GM19397 (cell line): ENCODE data around the gene CDS1.
"Not testable (repeated sequence)": the region's sequence is repeated elsewhere in the genome, so short reads cannot be mapped to it uniquely, and the experiment has no call there.

Source experiments
- ATAC-seq: cut with Tn5 transposase; IDR thresholded peaks from one replicate; pipeline ENCODE4 v1.9.1; 2021; ENCODE audit warnings: mild to moderate bottlenecking, moderate library complexity; ENCODE audit not compliant: unreplicated experiment

The CDS1 gene

GRCh38 chr4:84669201-84669600 lies 86.3 kb downstream of the CDS1 start:
- ATAC-seq = no peak

- ATAC-seq = no peak
Measured at GRCh38 chr4:84672177-84672576, 89.2 kb downstream of the CDS1 start.

GRCh38 chr4:84673475-84674240 lies 90.7 kb downstream of the CDS1 start:
- no peak for ATAC-seq

GRCh38 chr4:84677093-84677492 lies 94.2 kb downstream of the CDS1 start:
- no peak for ATAC-seq

DNA sequence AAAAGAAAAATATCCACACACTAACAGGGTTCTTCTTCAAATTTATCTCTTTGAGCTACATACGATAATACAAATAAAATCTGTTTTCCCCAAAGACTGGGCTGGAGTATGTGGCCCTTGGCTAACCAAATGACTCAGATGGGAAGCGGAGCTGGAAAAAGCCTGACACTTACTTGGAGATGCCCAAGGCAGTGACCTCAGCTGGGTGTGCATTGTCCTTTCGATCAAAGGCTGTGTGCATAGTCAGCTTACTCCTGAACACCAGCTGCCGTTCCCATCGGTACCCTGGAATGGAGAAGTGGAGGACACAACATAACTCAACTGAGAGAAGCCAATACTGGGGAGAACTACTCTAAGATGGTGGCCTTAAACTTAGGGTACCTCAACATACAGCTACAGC lies 95.1 kb downstream of the CDS1 start:
- ATAC-seq = no peak

DNA sequence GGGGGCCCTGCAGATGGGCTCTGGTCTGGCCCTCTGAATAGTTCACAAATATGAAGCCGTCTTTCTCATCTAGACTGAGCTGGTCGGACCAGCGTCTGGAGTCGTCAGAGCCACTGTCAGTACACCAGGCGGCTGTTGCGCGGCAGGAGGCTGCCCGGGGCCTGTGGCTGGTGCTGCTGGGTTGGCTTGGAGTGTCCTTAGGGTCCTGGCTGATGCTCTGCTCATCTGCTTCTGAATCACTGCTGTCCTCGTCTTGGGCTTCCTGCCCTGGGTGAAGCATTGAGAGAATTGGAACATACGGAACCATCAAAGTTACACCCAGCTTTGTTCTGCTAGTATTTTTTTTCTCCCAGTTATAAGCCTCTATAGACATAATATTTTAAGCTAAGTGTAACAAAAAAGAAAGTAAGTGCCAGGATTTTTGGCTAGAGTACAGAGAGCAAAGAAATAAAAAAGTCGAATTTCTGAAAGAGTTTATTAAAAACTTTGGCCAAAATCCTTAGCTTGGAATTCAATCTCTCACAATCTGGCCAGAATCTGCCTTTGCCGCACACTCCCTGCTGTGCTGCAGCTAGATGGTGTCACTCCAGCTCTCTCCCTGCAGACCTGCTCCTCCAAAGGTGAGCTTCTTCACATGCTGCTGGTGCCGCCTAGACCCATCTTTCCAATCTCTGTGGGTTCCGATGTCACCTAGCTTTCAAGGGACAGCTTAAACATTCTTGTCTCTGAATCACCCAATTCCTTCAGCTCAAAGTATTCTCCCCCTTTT lies 96.2 kb downstream of the CDS1 start:
- no peak for ATAC-seq

DNA sequence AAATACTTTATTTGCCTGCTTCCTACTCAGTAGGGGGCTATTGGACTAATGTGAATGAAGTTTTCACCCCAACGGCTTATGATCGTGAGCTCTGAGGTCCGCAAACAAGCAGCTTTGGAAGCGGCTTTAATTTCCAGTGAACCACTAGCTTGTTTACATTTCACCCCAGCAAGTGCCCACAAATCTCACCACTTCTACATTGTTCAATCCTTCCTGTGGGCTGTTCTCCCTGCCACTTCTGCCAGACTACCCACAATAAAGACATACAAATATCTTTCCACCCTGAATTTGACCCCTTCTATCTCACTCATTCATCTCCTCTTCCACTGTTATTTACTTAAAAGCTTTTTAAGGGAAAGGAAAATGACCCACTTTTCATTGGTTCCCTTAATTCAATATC lies 98.0 kb downstream of the CDS1 start:
- ATAC-seq = no peak

DNA sequence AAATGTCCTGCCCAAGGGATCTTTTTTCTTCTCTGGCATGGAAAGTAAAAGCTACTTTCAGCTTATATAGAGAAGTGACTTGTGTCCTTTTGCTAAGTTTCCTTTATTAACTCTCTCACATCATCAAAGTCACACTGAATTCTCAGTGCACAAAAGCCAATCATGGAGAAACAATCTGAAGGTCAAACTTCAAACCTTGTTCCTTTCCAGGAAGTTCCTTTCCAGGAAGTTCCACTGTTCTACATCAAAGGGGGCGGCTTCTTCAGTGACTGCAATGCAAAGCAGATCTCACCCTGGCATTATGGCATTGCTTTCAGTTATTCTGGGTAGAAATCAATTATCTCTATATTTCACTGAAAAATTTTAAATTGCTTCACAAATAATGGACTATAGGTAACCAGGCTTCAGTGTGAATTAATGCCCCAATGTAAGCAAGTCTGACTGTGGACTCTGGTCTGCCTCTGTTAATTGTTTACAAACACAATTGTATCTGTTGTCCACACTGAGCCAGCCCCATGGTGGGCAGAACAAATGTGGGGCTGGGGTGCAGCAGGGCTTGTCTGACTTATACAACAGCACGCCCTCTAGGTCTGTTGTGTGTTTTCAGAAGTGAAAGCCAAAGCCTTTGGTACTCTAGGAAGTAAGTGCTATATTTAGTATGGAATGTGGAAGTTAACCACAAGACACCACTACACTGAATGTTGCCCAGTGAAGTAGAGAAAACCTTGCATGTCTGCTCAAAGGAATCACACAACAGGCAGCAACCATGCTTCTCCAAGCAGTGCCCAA lies 98.8 kb downstream of the CDS1 start:
- ATAC-seq = no peak

DNA sequence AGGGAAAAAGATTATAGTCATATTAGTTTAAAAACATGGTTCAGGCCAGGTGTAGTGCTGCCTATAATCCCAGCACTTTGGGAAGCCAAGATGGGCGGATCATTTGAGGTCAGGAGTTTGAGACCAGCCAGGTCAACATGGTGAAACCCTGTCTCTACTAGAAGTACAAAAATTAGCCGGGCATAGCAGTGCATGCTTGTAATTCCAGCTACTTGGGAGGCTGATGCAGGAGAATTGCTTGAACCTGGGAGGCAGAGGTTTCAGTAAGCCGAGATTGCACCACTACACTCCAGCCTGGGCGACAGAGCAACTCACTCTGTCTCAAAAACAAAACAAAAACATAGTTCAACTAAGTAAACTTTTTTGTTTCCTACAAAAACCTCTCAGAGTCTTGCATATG lies 99.7 kb downstream of the CDS1 start:
- ATAC-seq = not testable (repeated sequence)

GRCh38 chr4:84683064-84683850 lies 100.3 kb downstream of the CDS1 start:
- no peak for ATAC-seq

DNA sequence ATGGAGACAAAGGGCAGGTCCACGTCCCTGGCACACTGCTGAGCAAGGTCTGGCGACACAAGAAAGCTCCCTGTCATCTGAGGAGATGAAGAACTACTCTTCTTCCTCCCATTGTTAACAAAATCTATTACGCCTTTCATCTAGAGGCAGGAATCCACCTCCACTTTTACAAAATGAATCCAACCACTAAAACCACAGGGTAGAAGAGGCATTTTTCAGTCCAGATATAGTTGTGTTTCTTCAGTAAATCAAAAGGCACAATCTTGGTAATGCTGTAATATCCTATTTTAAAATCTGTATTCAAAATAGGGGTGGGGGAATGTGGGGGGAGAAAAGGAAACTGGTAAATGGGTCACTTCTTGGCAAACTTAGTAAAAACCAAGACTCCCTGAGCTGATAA lies 101.4 kb downstream of the CDS1 start:
- no peak for ATAC-seq

- no peak for ATAC-seq
Measured at GRCh38 chr4:84685105-84685504, 102.2 kb downstream of the CDS1 start.

DNA sequence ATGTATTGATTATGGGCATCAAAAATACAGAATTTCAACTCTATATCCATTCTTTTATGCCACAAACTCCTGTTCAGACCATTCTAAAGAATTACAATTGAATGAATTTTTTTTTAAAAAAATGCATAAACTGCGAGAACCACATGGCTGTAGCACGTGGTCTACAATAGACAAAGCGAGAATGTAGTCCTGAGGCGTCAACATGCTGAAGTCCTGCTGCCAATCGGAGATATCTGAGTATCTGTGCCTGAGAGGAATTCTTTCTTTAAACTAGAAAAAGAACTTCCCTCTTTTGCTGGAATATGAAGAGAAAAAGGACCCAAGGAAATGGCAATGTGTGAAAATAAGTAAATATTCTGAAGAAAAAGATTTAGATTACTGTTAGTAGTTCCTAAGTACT lies 105.7 kb downstream of the CDS1 start:
- no peak for ATAC-seq

DNA sequence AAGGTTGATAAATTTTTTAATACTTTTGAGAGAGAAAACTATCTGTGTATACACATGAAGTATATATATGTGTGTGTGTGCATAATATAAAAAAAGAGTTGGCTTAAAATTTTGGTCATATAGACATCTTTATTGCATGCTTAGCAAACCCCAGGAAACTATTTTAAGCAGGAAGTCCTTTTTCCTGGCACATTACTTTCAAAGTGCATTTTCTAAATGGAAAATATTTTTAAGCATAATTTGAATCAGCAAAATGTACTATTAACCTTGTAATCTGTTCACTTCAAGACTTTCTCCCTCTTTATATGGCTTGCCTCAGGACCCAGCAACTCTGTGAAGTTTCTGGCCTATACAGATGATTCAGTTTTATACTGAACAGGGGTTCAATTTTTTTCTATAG lies 106.3 kb downstream of the CDS1 start:
- no peak for ATAC-seq

DNA sequence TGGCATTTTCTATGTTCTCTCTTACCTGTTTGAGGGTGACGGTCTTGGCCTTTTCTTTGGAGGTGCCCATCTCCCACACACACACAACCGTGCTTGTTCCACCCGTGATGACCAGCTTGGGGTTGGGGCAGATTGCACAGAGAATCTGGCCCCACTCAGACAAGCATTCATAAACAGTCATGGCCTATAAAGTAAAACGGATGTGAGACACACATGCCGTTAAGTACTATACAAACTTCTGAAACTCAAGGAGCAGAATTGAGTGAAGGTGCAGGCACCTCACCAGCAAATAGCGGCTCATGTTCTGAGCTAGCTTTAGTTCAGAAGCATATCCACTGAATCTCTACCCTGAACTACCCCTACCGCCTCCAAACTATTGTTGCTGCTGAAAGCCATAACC lies 107.6 kb downstream of the CDS1 start:
- ATAC-seq = no peak

DNA sequence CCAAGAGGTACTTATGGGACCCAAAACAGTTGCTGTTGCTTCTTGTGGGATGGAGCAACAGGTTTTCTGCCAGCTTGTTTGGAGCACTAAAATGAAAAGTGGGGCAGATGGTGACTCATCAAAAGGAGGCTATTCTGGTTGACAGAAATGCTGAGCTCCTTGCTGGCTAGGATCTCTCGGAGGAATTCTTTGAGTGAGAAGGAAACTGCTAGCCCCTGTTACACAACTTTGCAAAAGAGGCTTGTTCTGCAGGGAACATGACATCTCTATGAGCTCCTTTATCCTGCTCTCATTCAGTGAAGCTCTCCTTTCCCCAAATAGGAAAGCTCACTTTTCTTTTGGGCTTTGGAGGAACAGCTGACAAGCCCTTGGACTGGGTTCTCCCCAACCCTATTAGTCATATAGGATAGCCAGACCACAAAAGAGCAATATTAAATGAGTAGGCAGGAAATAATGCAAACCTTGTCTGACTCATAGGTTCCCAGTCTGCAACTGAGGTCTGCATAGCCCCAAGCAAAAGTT lies 108.3 kb downstream of the CDS1 start:
- ATAC-seq = no peak

DNA sequence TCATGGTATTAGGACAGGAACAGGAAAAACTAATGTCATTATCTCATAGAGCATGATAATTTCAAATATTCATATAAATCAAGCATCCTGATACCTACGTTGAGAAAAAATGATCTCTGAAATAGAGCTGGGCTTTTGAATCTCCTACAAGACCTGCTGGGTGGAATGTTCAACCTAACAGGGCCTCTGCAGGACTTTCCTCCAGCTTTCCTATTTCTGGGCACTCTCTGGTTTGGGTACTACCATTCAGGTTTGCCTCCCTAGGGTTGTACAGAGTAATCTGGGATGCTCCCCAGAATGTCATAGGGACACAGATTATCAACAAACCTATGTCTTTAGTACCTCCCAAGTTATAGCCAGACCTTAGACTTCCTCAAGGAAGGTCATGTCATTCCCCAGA lies 108.9 kb downstream of the CDS1 start:
- ATAC-seq = no peak

DNA sequence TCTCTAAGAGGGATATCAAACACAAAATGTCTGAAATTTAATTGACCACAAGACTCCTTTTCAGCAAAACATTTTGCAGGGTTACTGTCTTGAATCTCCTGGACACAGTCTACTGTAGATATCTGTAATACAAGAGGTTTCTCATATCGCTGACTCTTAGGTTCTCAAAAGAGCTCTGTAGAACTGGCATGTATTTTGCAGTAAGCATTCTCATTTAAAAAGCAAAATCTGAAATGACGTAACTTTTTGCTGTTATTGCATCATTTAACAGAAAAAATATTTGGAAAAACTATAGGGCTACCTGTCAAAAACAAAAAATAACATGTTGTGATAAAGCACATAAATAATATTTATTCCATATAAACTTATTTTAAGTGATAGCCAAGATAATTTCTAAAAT lies 114.2 kb downstream of the CDS1 start:
- no peak for ATAC-seq

DNA sequence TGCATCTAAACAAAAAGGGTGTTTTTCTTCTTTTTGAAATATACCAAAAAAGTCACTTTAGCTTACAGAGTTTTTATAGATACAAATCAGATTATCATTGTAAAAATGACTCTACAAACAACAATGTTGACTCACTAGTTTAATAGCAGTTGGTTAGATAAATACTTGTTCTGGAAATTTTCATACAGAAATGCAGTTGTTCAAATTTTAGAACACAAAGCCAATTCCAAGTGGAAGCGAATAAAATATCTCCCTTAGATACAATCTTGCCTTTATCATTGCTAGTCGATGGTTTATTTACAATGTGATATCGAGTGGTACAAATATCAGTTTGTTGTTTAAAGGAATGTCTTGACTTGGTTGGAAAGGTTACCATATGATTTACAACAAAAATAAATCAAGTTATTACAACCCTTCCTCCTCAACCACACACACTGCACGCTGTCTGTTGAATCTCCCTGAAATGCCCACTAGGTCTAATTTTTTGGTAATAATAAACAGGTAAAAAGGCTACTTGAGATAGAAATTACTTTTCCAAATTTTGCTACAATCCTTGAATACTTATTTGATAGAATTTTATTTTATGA lies 114.8 kb downstream of the CDS1 start:
- ATAC-seq = no peak

GRCh38 chr4:84699001-84699671 lies 116.2 kb downstream of the CDS1 start:
- no peak for ATAC-seq
